Trophoblast cell (in vitro differentiated cells and primary cell): ENCODE data around the gene ENAH.
A peak's percentile ranks its signal among the peaks of the same experiment; 100 is the strongest.

Source experiments
- DNase-seq, 2 donors: peaks; one replicate each; pipeline ENCODE4 v3.0.0-alpha.2; 2016
- H2AFZ ChIP-seq: 2 replicates; pipeline ENCODE4 v1.6.1; 2013; ENCODE audit warnings: low read length, moderate library complexity, mild to moderate bottlenecking; ENCODE audit not compliant: insufficient read depth, poor library complexity
- H2AK5ac ChIP-seq: 2 replicates; pipeline ENCODE4 v1.6.1; 2013; ENCODE audit warnings: mild to moderate bottlenecking, low read length
- H2BK120ac ChIP-seq: 2 replicates; pipeline ENCODE4 v1.6.1; 2013; ENCODE audit warnings: low read length, mild to moderate bottlenecking, moderate library complexity; ENCODE audit not compliant: insufficient read depth, poor library complexity
- H2BK12ac ChIP-seq: 2 replicates; pipeline ENCODE4 v1.6.1; 2013; ENCODE audit warnings: mild to moderate bottlenecking, low read length, moderate library complexity
- H2BK5ac ChIP-seq: 2 replicates; pipeline ENCODE4 v1.6.1; 2013; ENCODE audit warnings: low read length, low read depth, moderate library complexity, mild to moderate bottlenecking; ENCODE audit not compliant: poor library complexity
- H3K14ac ChIP-seq: 2 replicates; pipeline ENCODE4 v1.6.1; 2013; ENCODE audit warnings: mild to moderate bottlenecking, low read length
- H3K18ac ChIP-seq: 2 replicates; pipeline ENCODE4 v1.6.1; 2013; ENCODE audit warnings: mild to moderate bottlenecking, low read length
- H3K23ac ChIP-seq: 2 replicates; pipeline ENCODE4 v1.6.1; 2013; ENCODE audit warnings: low read length
- H3K27ac ChIP-seq: 2 replicates; pipeline ENCODE4 v1.5.1; 2013; ENCODE audit warnings: low read depth, mild to moderate bottlenecking, inconsistent platforms, low read length, moderate library complexity
- H3K27me3 ChIP-seq: 2 replicates; pipeline ENCODE4 v1.6.1; 2013; ENCODE audit warnings: inconsistent platforms, mild to moderate bottlenecking, low read length, moderate library complexity; ENCODE audit not compliant: insufficient read depth
- H3K36me3 ChIP-seq, 2 experiments: 1 replicate in 1 of 2; 2 replicates in 1 of 2; pipeline ENCODE4 v1.6.1; 2013; ENCODE audit warnings: low read length in 2 of 2, mild to moderate bottlenecking in 2 of 2, moderate library complexity in 1 of 2; ENCODE audit not compliant: insufficient read depth in 2 of 2, control insufficient read depth in 1 of 2
- H3K4ac ChIP-seq: 2 replicates; pipeline ENCODE4 v1.6.1; 2013; ENCODE audit warnings: low read depth, mild to moderate bottlenecking, low read length, moderate library complexity
- H3K4me1 ChIP-seq, 2 experiments: 1 replicate in 1 of 2; 2 replicates in 1 of 2; pipeline ENCODE4 v1.6.1; 2013; ENCODE audit warnings: low read length in 2 of 2, mild to moderate bottlenecking in 2 of 2, moderate library complexity in 1 of 2; ENCODE audit not compliant: insufficient read depth in 2 of 2, control insufficient read depth in 1 of 2
- H3K4me2 ChIP-seq: 2 replicates; pipeline ENCODE4 v1.6.1; 2013; ENCODE audit warnings: inconsistent platforms, mild to moderate bottlenecking, low read length, moderate library complexity
- H3K4me3 ChIP-seq: 2 replicates; pipeline ENCODE4 v1.5.1; 2013; ENCODE audit warnings: mild to moderate bottlenecking, low read depth, low read length, inconsistent platforms
- H3K79me1 ChIP-seq: one replicate; pipeline ENCODE4 v1.6.1; 2013; ENCODE audit warnings: low read length
- H3K79me2 ChIP-seq: 2 replicates; pipeline ENCODE4 v1.6.1; 2013; ENCODE audit warnings: low read length, mild to moderate bottlenecking; ENCODE audit not compliant: control insufficient read depth, insufficient read depth, poor library complexity
- H3K9ac ChIP-seq: 2 replicates; pipeline ENCODE4 v1.6.1; 2013; ENCODE audit warnings: mild to moderate bottlenecking, low read length
- H3K9me3 ChIP-seq: 2 replicates; pipeline ENCODE4 v1.6.1; 2013; ENCODE audit warnings: low read depth, mild to moderate bottlenecking, control low read depth, inconsistent platforms, low read length; ENCODE audit not compliant: insufficient read depth
- H4K12ac ChIP-seq: 2 replicates; pipeline ENCODE4 v1.6.1; 2013; ENCODE audit warnings: low read depth, mild to moderate bottlenecking, low read length, moderate library complexity
- H4K8ac ChIP-seq: 2 replicates; pipeline ENCODE4 v1.6.1; 2013; ENCODE audit warnings: low read depth, mild to moderate bottlenecking, low read length, moderate library complexity
- H4K91ac ChIP-seq: one replicate; pipeline ENCODE4 v1.6.1; 2013; ENCODE audit warnings: low read depth, mild to moderate bottlenecking, low read length, moderate library complexity
- WGBS: extraction: QIAGEN DNeasy Blood & Tissue Kit; methylation state at CpG from one replicate; pipeline ENCODE4 v1.1.7; 2013; ENCODE audit warnings: missing lambda C conversion rate; ENCODE audit not compliant: insufficient read length, insufficient coverage; ENCODE audit errors: extremely low coverage; 5-methylcytosine and 5-hydroxymethylcytosine counted together

Gene ENAH

GRCh38 chr1:225485226-225485625 lies 167.7 kb downstream of the ENAH start:
- Histone ChIP-seq H2BK12ac (no peak overlapping the region), H3K27ac (no peak overlapping the region), H3K18ac (no peak overlapping the region), H3K36me3 (no peaks in the 10 kb centered on the region), H3K79me2 (no peaks in the 10 kb centered on the region), H4K8ac (no peak overlapping the region), H3K27me3 (no peaks in the 10 kb centered on the region), H3K23ac (no peak overlapping the region), H3K4ac (no peak overlapping the region), H3K9me3 (no peaks in the 10 kb centered on the region), H3K4me3 (no peak overlapping the region), H3K9ac (no peak overlapping the region), H4K12ac (no peak overlapping the region), H2BK5ac (no peak overlapping the region), H2AFZ (no peak overlapping the region), H3K4me1 (no peaks in the 10 kb centered on the region), H4K91ac (no peak overlapping the region), H2BK120ac (no peak overlapping the region), H3K79me1 (no peaks in the 10 kb centered on the region), H3K4me2 (no peak overlapping the region), H3K14ac (no peak overlapping the region), H2AK5ac (no peak overlapping the region)
- DNase-seq = no peak
- no CpG with 5 or more reads among the region's 3 CpGs for WGBS

GRCh38 chr1:225484657-225485214 lies 168.2 kb downstream of the ENAH start:
- Histone ChIP-seq H3K18ac (no peak overlapping the region), H3K9me3 (no peaks in the 10 kb centered on the region), H3K4me1 (no peaks in the 10 kb centered on the region), H4K12ac (no peak overlapping the region), H2BK5ac (no peak overlapping the region), H3K79me1 (no peaks in the 10 kb centered on the region), H2BK12ac (no peak overlapping the region), H3K4me3 (no peak overlapping the region), H2AFZ (no peak overlapping the region), H2BK120ac (no peak overlapping the region), H3K27ac (no peak overlapping the region), H2AK5ac (no peak overlapping the region), H3K27me3 (no peaks in the 10 kb centered on the region), H3K36me3 (no peaks in the 10 kb centered on the region), H3K79me2 (no peaks in the 10 kb centered on the region), H3K4ac (no peak overlapping the region), H3K14ac (no peak overlapping the region), H3K9ac (no peak overlapping the region), H3K4me2 (no peak overlapping the region), H4K8ac (no peak overlapping the region), H3K23ac (no peak overlapping the region), H4K91ac (no peak overlapping the region)
- no CpG with 5 or more reads among the region's 10 CpGs for WGBS
- no peak for DNase-seq

- Histone ChIP-seq H3K9ac (peak overlapping the region; percentile 37), H3K36me3 (no peaks in the 10 kb centered on the region), H3K4me1 (no peaks in the 10 kb centered on the region), H3K9me3 (no peaks in the 10 kb centered on the region), H4K12ac (no peak overlapping the region), H4K8ac (no peak overlapping the region), H3K18ac (no peak overlapping the region), H2AK5ac (no peak overlapping the region), H3K23ac (peak overlapping the region; percentile 65), H4K91ac (no peak overlapping the region), H3K79me2 (no peaks in the 10 kb centered on the region), H3K79me1 (no peaks in the 10 kb centered on the region), H3K14ac (no peak overlapping the region), H2AFZ (no peak overlapping the region), H2BK12ac (no peak overlapping the region), H3K4me3 (no peak overlapping the region), H3K4me2 (no peak overlapping the region), H2BK5ac (no peak overlapping the region), H2BK120ac (no peak overlapping the region), H3K4ac (no peak overlapping the region), H3K27ac (no peak overlapping the region), H3K27me3 (no peaks in the 10 kb centered on the region)
- no CpG with 5 or more reads among the region's 23 CpGs for WGBS
- no peak for DNase-seq
These were observed 168.9 kb downstream of the ENAH start for GRCh38 chr1:225483818-225484656.

- Histone ChIP-seq H4K8ac (no peak overlapping the region), H3K27ac (no peak overlapping the region), H3K27me3 (no peaks in the 10 kb centered on the region), H2AK5ac (no peak overlapping the region), H3K36me3 (no peaks in the 10 kb centered on the region), H3K18ac (no peak overlapping the region), H3K4me3 (no peak overlapping the region), H3K9ac (no peak overlapping the region), H2BK5ac (no peak overlapping the region), H3K9me3 (no peaks in the 10 kb centered on the region), H3K4ac (no peak overlapping the region), H3K4me2 (no peak overlapping the region), H4K91ac (no peak overlapping the region), H3K4me1 (no peaks in the 10 kb centered on the region), H3K79me2 (no peaks in the 10 kb centered on the region), H3K79me1 (no peaks in the 10 kb centered on the region), H2BK120ac (no peak overlapping the region), H3K14ac (no peak overlapping the region), H4K12ac (no peak overlapping the region), H2AFZ (no peak overlapping the region), H3K23ac (no peak overlapping the region), H2BK12ac (no peak overlapping the region)
- WGBS = no CpG with 5 or more reads among the region's 10 CpGs
- DNase-seq = peak in 1 of 2 donors; percentile 31
These were observed 170.4 kb downstream of the ENAH start for GRCh38 chr1:225482421-225482950.
